SK-N-SH (cell line): ENCODE measurements around the gene NR1D2. TPM values are rescaled to one million over a fixed set of nuclear protein-coding genes. Genes with fewer than 3 reads are reported as not detected.

ENCODE experiments used
- CTCF ChIA-PET: fragments of 300-600, 350-600 bp; formaldehyde crosslinking; extraction: SDS; loops from one replicate; lab custom pipeline; 2021; lab: Yijun Ruan, JAX
- POLR2A ChIA-PET: fragments of 350-600 bp; sonication (Branson Sonifier 250); formaldehyde crosslinking; extraction: SDS; loops from one replicate; lab custom pipeline; 2020; ENCODE audit warnings: antibody characterized with exemption, inconsistent platforms; lab: Yijun Ruan, JAX
- DNase-seq: peaks from one replicate; pipeline ENCODE4 v3.0.0; 2012
- H2AFZ ChIP-seq: fragments of 200-600 bp; sonication (generic); 2 replicates; pipeline ENCODE4 v1.8.1; 2016; ENCODE audit warnings: antibody characterized with exemption, mild to moderate bottlenecking, low read depth
- H3F3A ChIP-seq: fragments of 200-600 bp; sonication (generic); replicated peaks from 2 replicates; pipeline ENCODE3; 2016; ENCODE audit warnings: antibody characterized with exemption, mild to moderate bottlenecking; ENCODE audit not compliant: insufficient read depth
- H3K27ac ChIP-seq, 2 experiments: fragments of 200-500 bp in 1 of 2; fragments of 200-600 bp in 1 of 2; sonication (Bioruptor generic) in 1 of 2; sonication (generic), shearing (Covaris generic) in 1 of 2; 2 replicates each; pipeline versions ENCODE4 v1.5.1 to v1.6.1; 2014 to 2016; ENCODE audit warnings: low read depth in 2 of 2, inconsistent platforms in 1 of 2, low read length in 1 of 2, mild to moderate bottlenecking in 1 of 2, mixed read lengths in 1 of 2
- H3K27me3 ChIP-seq: fragments of 200-600 bp; sonication (generic), shearing (Covaris generic); 2 replicates; pipeline ENCODE4 v1.6.1; 2016; ENCODE audit warnings: mixed run types; ENCODE audit not compliant: insufficient read depth
- H3K36me3 ChIP-seq, 2 experiments: fragments of 200-500 bp in 1 of 2; fragments of 200-600 bp in 1 of 2; sonication (Bioruptor generic) in 1 of 2; sonication (generic) in 1 of 2; replicated peaks in 1 of 2; 2 replicates each; pipeline versions ENCODE3 to v1.5.1; 2014 to 2016; ENCODE audit warnings: low read length in 1 of 2, mild to moderate bottlenecking in 1 of 2; ENCODE audit not compliant: insufficient read depth in 2 of 2, control insufficient read depth in 1 of 2
- H3K4me1 ChIP-seq, 2 experiments: fragments of 200-500 bp in 1 of 2; fragments of 200-600 bp in 1 of 2; sonication (Bioruptor generic) in 1 of 2; sonication (generic), shearing (Covaris generic) in 1 of 2; 2 replicates each; pipeline versions ENCODE4 v1.5.1 to v1.6.1; 2014 to 2016; ENCODE audit warnings: low read depth in 1 of 2, low read length in 1 of 2, mixed run types in 1 of 2; ENCODE audit not compliant: insufficient read depth in 2 of 2, control insufficient read depth in 1 of 2
- H3K4me2 ChIP-seq: fragments of 200-600 bp; sonication (generic), shearing (Covaris generic); 2 replicates; pipeline ENCODE4 v1.6.1; 2017; ENCODE audit warnings: mixed run types
- H3K4me3 ChIP-seq, 2 experiments: fragments of 200-500 bp in 1 of 2; fragments of 200-600 bp in 1 of 2; sonication (Bioruptor generic) in 1 of 2; sonication (generic), shearing (Covaris generic) in 1 of 2; 2 replicates each; pipeline versions ENCODE4 v1.5.1 to v1.8.1; 2014 to 2016; ENCODE audit warnings: low read depth in 2 of 2, inconsistent platforms in 1 of 2, low read length in 1 of 2, mild to moderate bottlenecking in 1 of 2, mixed read lengths in 1 of 2, moderate library complexity in 1 of 2
- H3K79me2 ChIP-seq: fragments of 200-600 bp; sonication (generic); 2 replicates; pipeline ENCODE4 v1.8.1; 2017; ENCODE audit warnings: mild to moderate bottlenecking; ENCODE audit not compliant: insufficient read depth
- H3K9ac ChIP-seq: fragments of 200-600 bp; sonication (generic); 2 replicates; pipeline ENCODE4 v1.6.1; 2017; ENCODE audit warnings: mixed run types
- H3K9me2 ChIP-seq: fragments of 200-600 bp; sonication (generic); 2 replicates; pipeline ENCODE4 v1.6.1; 2017; ENCODE audit warnings: mixed run types
- H3K9me3 ChIP-seq: fragments of 200-600 bp; sonication (generic); 2 replicates; pipeline ENCODE4 v1.6.1; 2017; ENCODE audit warnings: mixed run types, mild to moderate bottlenecking, moderate library complexity
- H4K20me1 ChIP-seq: fragments of 200-600 bp; sonication (generic); 2 replicates; pipeline ENCODE4 v1.6.1; 2017; ENCODE audit warnings: mild to moderate bottlenecking, mixed run types; ENCODE audit not compliant: insufficient read depth
- EZH2phosphoT487 ChIP-seq: fragments of 200-600 bp; sonication (generic); IDR thresholded peaks from 2 replicates; pipeline ENCODE4 v1.6.1; 2017; ENCODE audit warnings: low read depth, mixed run types, mild to moderate bottlenecking, antibody characterized with exemption, moderate library complexity, borderline replicate concordance
- GATA2 ChIP-seq: sonication (generic); formaldehyde crosslinking; IDR thresholded peaks from 2 replicates; pipeline ENCODE4 v1.5.0; 2020; ENCODE audit warnings: mild to moderate bottlenecking, missing genetic modification reagents
- NFIC ChIP-seq: IDR thresholded peaks from 2 replicates; pipeline ENCODE4 v1.4.0; 2012; ENCODE audit warnings: borderline replicate concordance
- RCOR1 ChIP-seq: fragments of 150-350 bp; IDR thresholded peaks from 2 replicates; pipeline ENCODE4 v1.6.1; 2017; ENCODE audit warnings: antibody characterized with exemption, low read length
- TEAD4 ChIP-seq: IDR thresholded peaks from 2 replicates; pipeline ENCODE4 v1.4.0; 2012; ENCODE audit warnings: mild to moderate bottlenecking, borderline replicate concordance; ENCODE audit not compliant: insufficient read depth
- WGBS: methylation state at CpG from one replicate; pipeline ENCODE4 v1.1.6; 2017; ENCODE audit warnings: low lambda C conversion rate; 5-methylcytosine and 5-hydroxymethylcytosine counted together
- polyA plus RNA-seq, 3 experiments: library from polyadenylated mRNA; depleted of rRNA; stranded (reverse); fragments of >200 nt; gene quantifications; 2 replicates each; pipeline ENCODE4 v1.2.3, GENCODE V29; 2012
- TF ChIP-seq, protein P1 (sequence below): IDR thresholded peaks from 2 replicates; pipeline ENCODE4 v1.6.1; 2012; ENCODE audit warnings: mild to moderate bottlenecking, low read depth, low read length, moderate library complexity
- TF ChIP-seq, protein P2 (sequence below): IDR thresholded peaks from 2 replicates; pipeline ENCODE4 v1.4.0; 2012; ENCODE audit warnings: low read depth, borderline replicate concordance
- TF ChIP-seq, protein P3 (sequence below): fragments of 200-600 bp; sonication (generic); IDR thresholded peaks from 2 replicates; pipeline ENCODE4 v1.6.1; 2017; ENCODE audit warnings: antibody characterized with exemption, mild to moderate bottlenecking, moderate library complexity
- TF ChIP-seq, protein P4 (sequence below): fragments of 150-350 bp; IDR thresholded peaks from 2 replicates; pipeline ENCODE4 v1.6.1; 2016; ENCODE audit warnings: mild to moderate bottlenecking, low read depth, low read length

Gene NR1D2
- polyA plus RNA-seq, 1 of the 3 experiments (the other 2 are of a cell fraction): 12.0 TPM

DNA sequence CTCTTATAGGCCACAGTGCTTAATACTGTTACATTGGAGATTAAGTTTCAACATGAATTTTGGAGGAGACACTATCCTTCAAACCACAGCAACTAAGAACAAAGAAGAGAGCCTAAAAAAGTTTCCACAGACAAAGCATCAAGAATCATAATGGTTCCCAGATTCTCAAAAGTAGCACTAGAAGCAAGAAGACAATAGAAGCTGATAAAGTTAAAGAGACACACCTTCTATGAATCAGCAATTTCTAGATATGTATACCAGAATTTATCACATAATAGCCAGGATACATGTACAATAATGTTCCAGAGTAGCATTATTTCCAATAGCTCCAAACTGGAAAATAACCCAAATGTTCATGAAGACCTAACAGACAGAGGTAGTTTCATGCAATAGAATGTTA is 40.5 kb upstream of the NR1D2 start (continued):
- TF ChIP-seq, protein P1, sequence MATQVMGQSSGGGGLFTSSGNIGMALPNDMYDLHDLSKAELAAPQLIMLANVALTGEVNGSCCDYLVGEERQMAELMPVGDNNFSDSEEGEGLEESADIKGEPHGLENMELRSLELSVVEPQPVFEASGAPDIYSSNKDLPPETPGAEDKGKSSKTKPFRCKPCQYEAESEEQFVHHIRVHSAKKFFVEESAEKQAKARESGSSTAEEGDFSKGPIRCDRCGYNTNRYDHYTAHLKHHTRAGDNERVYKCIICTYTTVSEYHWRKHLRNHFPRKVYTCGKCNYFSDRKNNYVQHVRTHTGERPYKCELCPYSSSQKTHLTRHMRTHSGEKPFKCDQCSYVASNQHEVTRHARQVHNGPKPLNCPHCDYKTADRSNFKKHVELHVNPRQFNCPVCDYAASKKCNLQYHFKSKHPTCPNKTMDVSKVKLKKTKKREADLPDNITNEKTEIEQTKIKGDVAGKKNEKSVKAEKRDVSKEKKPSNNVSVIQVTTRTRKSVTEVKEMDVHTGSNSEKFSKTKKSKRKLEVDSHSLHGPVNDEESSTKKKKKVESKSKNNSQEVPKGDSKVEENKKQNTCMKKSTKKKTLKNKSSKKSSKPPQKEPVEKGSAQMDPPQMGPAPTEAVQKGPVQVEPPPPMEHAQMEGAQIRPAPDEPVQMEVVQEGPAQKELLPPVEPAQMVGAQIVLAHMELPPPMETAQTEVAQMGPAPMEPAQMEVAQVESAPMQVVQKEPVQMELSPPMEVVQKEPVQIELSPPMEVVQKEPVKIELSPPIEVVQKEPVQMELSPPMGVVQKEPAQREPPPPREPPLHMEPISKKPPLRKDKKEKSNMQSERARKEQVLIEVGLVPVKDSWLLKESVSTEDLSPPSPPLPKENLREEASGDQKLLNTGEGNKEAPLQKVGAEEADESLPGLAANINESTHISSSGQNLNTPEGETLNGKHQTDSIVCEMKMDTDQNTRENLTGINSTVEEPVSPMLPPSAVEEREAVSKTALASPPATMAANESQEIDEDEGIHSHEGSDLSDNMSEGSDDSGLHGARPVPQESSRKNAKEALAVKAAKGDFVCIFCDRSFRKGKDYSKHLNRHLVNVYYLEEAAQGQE: no peak
- no peak for TF ChIP-seq TEAD4

DNA sequence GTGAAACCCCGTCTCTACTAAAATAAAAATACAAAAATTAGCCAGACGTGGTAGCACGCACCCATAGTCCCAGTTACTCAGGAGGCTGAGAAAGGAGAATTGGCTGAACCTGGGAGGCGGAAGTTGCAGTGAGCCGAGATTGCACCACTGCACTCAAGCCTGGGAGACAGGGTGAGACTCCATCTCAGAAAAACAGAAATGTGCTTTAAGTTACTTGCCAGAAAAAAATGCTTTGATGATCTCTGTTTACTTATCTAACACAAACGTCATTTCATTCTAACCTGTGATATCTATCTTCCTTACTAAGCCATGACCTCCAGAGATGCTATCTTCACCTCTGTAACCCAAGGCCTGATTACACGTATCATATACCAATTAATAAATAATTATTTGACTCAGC is 35.7 kb upstream of the NR1D2 start:
- peaks cover 19 to 42% of the 10 kb centered on the region in 2 experiments for H3K36me3 ChIP-seq
- no peak overlapping the region for H3K9ac ChIP-seq
- no peak overlapping the region for H3K4me2 ChIP-seq
- H3K9me3 ChIP-seq: no peaks in the 10 kb centered on the region
- no peak for TF ChIP-seq RCOR1
- TF ChIP-seq NFIC: no peak
- TF ChIP-seq GATA2 (CRISPR knock-in tag): no peak
- TF ChIP-seq, protein P2, sequence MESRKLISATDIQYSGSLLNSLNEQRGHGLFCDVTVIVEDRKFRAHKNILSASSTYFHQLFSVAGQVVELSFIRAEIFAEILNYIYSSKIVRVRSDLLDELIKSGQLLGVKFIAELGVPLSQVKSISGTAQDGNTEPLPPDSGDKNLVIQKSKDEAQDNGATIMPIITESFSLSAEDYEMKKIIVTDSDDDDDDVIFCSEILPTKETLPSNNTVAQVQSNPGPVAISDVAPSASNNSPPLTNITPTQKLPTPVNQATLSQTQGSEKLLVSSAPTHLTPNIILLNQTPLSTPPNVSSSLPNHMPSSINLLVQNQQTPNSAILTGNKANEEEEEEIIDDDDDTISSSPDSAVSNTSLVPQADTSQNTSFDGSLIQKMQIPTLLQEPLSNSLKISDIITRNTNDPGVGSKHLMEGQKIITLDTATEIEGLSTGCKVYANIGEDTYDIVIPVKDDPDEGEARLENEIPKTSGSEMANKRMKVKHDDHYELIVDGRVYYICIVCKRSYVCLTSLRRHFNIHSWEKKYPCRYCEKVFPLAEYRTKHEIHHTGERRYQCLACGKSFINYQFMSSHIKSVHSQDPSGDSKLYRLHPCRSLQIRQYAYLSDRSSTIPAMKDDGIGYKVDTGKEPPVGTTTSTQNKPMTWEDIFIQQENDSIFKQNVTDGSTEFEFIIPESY: no peak
- TF ChIP-seq, protein P3, sequence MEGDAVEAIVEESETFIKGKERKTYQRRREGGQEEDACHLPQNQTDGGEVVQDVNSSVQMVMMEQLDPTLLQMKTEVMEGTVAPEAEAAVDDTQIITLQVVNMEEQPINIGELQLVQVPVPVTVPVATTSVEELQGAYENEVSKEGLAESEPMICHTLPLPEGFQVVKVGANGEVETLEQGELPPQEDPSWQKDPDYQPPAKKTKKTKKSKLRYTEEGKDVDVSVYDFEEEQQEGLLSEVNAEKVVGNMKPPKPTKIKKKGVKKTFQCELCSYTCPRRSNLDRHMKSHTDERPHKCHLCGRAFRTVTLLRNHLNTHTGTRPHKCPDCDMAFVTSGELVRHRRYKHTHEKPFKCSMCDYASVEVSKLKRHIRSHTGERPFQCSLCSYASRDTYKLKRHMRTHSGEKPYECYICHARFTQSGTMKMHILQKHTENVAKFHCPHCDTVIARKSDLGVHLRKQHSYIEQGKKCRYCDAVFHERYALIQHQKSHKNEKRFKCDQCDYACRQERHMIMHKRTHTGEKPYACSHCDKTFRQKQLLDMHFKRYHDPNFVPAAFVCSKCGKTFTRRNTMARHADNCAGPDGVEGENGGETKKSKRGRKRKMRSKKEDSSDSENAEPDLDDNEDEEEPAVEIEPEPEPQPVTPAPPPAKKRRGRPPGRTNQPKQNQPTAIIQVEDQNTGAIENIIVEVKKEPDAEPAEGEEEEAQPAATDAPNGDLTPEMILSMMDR: no peak
- no peak for TF ChIP-seq EZH2phosphoT487
- TF ChIP-seq, protein P4, sequence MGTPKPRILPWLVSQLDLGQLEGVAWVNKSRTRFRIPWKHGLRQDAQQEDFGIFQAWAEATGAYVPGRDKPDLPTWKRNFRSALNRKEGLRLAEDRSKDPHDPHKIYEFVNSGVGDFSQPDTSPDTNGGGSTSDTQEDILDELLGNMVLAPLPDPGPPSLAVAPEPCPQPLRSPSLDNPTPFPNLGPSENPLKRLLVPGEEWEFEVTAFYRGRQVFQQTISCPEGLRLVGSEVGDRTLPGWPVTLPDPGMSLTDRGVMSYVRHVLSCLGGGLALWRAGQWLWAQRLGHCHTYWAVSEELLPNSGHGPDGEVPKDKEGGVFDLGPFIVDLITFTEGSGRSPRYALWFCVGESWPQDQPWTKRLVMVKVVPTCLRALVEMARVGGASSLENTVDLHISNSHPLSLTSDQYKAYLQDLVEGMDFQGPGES: no peak
- TF ChIP-seq, all 33 proteins: peak for 0
- Histone ChIP-seq H3K4me3 (no peak overlapping the region), H2AFZ (no peak overlapping the region), H3K27ac (no peak overlapping the region), H4K20me1 (no peaks in the 10 kb centered on the region), H3K9me2 (no peaks in the 10 kb centered on the region), H3K79me2 (peaks cover 39% of the 10 kb centered on the region), H3K27me3 (no peaks in the 10 kb centered on the region), H3K4me1 (peaks cover 0 to 4% of the 10 kb centered on the region in 2 experiments; a peak in 1 of 4 replicates), H3F3A (peaks cover 6% of the 10 kb centered on the region)
- CTCF ChIA-PET: no interaction called here
- POLR2A ChIA-PET: no interaction called here
- no peak for DNase-seq
- WGBS: 94% methylated on average over 7 of the region's 7 CpGs
